Hematopoietic multipotent progenitor cell treated with erythropoietin and hydrocortisone succinate and interleukin-3 and kit ligand, for 15 days (in vitro differentiated cells): ENCODE measurements around the gene IFNA14.
"Not testable (repeated sequence)": the region's sequence is repeated elsewhere in the genome, so short reads cannot be mapped to it uniquely, and the experiment has no call there.

ENCODE experiments used
- DNase-seq: peaks from one replicate; pipeline ENCODE4 v3.0.0-alpha.2; 2015; ENCODE audit warnings: low spot score

Gene IFNA14

GRCh38 chr9:21239911-21240310, at the start of gene IFNA14:
TSS of gene IFNA14 (minus strand) at chr9:21240005. CDS start at chr9:21239935, 70 bp downstream.
- no peak for DNase-seq

GRCh38 chr9:21287280-21287679, 47.5 kb upstream of the IFNA14 start:
- DNase-seq: no peak

- no peak for DNase-seq
Observed at GRCh38 chr9:21286659-21287058, 46.9 kb upstream of the IFNA14 start.

GRCh38 chr9:21286099-21286498, 46.3 kb upstream of the IFNA14 start:
- no peak for DNase-seq

- DNase-seq: no peak
Observed at GRCh38 chr9:21281275-21281674, 41.5 kb upstream of the IFNA14 start.

GRCh38 chr9:21268347-21268657, 28.5 kb upstream of the IFNA14 start:
- no peak for DNase-seq

- DNase-seq: no peak
Observed at GRCh38 chr9:21267485-21268346, 27.9 kb upstream of the IFNA14 start.

DNA sequence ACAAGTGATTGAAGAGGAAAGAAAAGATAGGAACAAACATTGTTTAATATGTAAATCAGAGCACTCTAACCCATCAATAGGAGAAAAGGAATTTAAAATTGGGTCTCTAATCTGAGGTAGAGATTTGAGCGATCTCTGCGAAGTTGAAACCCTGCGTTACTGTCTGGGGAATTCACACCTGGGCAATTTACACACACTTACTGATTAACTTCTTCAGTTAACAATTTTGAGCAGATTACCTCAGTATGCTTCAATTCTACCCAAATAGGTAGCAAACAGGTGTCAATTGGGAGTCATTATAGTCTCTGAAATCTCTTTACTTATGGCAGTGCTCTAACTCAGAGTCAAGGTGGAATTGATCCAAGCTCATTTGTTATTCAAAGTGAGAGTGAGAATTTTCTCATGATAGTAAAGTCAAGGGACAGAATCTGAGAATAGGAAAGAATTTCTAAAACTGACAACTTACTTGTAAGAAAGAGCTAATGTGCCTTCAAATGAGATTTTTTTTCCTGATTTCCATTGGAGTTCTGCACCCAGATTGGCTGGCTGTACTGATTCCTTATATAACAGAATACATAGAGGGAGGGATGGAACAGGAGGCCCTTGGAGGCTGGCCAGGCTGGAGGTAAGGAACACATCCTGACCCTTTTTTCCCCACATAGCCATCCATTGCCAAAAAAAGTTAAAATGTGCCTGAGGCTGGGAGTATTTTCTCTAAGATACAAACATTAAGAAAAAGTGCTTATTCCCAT, 27.1 kb upstream of the IFNA14 start:
- no peak for DNase-seq

DNA sequence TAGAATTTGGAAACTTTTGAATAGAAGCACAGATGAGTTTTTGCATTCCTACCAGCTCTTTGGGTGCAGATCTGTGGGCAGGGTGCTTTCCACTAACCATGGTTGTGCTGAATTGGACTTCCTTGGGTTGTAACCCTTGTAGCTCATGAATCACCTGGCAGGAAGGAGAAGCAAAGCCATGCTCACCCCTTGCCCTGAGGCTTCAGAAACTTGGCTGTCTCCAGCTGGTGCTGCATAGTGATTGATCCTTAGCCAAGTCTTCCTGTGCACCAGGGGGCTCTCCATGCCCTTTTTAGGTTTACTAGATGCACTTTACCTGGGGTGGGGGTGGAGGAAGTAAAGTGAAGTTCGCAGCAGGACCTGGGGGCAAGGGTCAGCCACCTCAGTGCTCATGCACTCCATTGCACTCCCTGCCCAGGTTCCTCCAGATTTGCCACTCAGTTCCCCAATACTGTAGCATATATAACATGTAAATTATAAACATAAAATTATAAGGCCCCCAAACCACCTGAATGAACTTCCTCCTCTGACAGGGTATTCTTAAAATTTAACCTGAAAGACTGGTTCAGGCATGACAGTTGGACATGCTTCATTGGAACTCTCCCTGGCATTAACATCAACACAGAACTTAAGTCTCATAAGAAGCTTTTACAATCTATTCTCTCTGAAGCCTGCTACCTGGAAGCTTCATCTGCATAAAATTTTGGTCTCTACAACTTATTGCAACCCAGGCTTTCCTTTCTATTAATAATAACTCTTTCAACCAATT, 25.8 kb upstream of the IFNA14 start:
- no peak for DNase-seq

DNA sequence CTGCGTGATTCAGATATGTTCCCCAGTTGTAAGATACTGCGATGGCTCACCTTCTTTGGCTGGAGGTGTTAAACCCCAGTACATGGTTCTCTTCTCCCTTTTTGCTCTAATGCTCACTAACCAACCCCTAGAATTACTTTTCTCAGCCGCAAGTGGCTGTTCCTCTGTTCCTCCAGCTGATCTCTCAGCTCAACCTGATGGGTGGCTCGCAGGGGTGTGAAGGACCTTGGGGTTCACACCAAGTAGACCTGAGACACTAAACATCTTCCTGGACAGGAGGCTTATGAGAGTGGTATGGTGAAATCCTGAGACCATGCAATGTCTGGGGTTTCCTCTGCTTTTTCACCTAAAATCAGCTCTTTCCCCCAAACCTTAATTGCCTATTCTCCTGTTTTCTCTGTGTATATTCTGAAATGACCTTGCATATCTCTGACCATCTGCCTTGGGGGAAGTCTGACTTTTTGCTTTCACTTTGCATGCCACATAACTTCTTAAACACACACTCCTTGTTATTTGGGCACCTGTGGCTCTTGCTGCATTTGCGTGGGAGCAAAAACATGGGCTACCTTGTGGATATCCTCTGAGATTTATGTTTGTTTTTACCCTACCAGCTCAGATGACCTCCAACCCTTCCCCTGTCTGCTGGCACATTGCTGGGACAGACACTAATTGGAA, 15.9 kb upstream of the IFNA14 start:
- DNase-seq: no peak

DNA sequence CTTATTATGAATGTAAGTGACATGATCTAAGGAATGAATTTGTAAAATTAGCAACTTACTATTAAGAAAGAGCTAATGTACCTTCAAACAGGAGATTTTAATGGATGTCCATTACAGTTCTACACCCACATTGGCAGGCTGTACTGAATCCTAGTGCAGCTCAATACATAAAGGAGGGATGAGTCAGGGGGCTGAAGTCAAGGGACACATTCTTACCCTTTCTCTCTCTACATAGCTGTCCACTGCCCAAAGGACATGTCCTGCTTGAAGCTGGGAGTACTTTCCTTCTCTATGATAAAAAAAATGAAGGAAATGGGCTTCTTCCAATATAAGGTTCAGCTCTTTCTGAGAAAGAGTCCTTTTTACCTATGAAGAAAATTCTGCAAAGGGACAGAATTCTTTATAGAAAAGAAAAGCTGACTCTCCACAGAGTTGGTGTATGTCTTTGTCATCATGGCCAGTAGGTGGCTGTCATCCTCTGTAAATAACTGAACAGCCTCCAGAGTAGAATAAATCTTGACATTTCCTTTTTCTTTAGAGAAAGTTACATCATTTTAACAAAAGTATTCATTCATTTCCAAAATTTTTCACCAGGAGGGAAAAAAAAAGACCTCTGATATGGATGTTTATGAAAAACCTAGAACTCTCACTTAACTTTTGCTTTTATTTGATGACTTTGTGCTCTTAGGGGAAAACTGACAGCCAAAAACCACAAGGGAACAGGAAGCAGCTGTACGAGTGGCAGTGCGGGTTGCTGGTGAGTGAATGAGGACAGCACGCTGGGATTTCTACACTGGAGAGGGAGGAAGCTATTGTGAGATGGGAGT, 13.1 kb upstream of the IFNA14 start:
- DNase-seq: no peak

GRCh38 chr9:21251638-21252037, 11.8 kb upstream of the IFNA14 start:
- DNase-seq: no peak

GRCh38 chr9:21251190-21251589, 11.4 kb upstream of the IFNA14 start:
- no peak for DNase-seq

GRCh38 chr9:21244836-21245235, 5.0 kb upstream of the IFNA14 start:
- no peak for DNase-seq

DNA sequence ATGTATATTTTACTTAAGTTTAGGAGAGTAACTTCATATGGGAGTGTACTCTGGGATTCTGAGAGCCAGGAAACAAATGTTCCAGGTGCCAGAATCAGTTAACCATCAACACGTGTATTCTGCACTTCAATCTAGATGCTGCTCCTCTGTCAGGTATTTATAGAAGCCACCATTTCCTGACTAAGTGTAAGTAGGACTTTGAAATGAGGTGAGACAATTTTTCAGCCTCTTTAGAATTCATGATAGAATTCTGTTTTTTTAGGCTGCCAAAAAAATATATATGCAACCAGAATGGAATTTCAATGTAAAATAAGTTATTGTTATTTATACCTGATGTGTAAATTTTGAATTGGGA, 3.5 kb downstream of the IFNA14 start:
- DNase-seq: not testable (repeated sequence)

- DNase-seq: not testable (repeated sequence)
Observed at GRCh38 chr9:21235468-21236359, 4.1 kb downstream of the IFNA14 start.

GRCh38 chr9:21234153-21234687, 5.6 kb downstream of the IFNA14 start:
- DNase-seq: no peak

GRCh38 chr9:21233258-21233657, 6.5 kb downstream of the IFNA14 start:
- DNase-seq: no peak

DNA sequence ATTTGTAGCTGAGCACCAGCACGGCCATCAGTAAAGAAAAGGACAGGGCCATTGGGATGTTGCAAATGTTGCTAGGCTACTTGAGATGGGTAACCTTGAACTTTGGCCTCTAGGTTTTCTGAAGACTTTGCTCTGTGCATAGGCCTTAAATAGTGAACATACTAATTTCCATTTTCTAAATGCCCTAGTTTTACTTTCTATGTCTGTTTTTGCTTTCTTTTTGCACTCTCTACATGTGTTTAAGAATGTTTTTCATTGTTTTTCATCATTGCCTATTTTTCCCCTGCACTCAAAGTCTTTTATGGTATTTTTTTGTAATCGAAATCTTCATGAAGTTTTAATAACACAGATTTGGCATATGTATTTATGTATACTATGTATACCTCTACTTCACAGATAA, 11.7 kb downstream of the IFNA14 start, which contains the start of gene IFNA17:
TSS of gene IFNA17 (minus strand) at position 101 of the 400 bp plus-strand sequence. CDS start at position 52, 49 bp downstream.
- DNase-seq: no peak

GRCh38 chr9:21217211-21217610, 22.6 kb downstream of the IFNA14 start, which contains the start of gene IFNA16:
TSS of gene IFNA16 (minus strand) at chr9:21217311. CDS start at chr9:21217305, 6 bp downstream.
- DNase-seq: not testable (repeated sequence)
